Epithelial cell of umbilical artery (primary cell): ENCODE results near the gene LONP1. TPM values are rescaled to one million over a fixed set of nuclear protein-coding genes. Genes with fewer than 3 reads are reported as not detected.

Experiments used
- total RNA-seq: library from RNA; depleted of rRNA; stranded (reverse); fragments of >200 nt; gene quantifications from 2 replicates; pipeline ENCODE4 v1.2.3, GENCODE V29; 2014

LONP1 gene
- total RNA-seq, result 92.9 and 106 TPM in 2 replicates

GRCh38 chr19:5719961-5720790, at the start of gene LONP1, which contains the start of gene CATSPERD:
LONP1 (minus strand) TSS chr19:5720146; CDS start chr19:5720132, 14 bp downstream.
CATSPERD (plus strand) TSS chr19:5720637; CDS start chr19:5720738, 101 bp downstream.

GRCh38 chr19:5690125-5690954, 29.6 kb downstream of the LONP1 start, which contains the start of gene RPL36:
RPL36 (plus strand) TSS chr19:5690295; CDS start chr19:5690508, 213 bp downstream.

GRCh38 chr19:5680437-5681368, 39.2 kb downstream of the LONP1 start, which contains the start of the genes HSD11B1L and MICOS13:
HSD11B1L (plus strand) TSS chr19:5681027; CDS start chr19:5684833, 3,806 bp downstream.
MICOS13 (minus strand) TSS chr19:5680516; CDS start chr19:5680486, 30 bp downstream.

Other genes starting within 250 kb of the LONP1 start
- not detected in 2 replicates for gene TINCR, start 152.2 kb downstream of the LONP1 start, total RNA-seq
- 26.6 and 30.9 TPM in 2 replicates for gene SAFB2, start 97.4 kb downstream of the LONP1 start, total RNA-seq
- 47.1 and 52.9 TPM in 2 replicates for gene SAFB, start 97.1 kb downstream of the LONP1 start, total RNA-seq
- gene MICOS13, start 39.6 kb downstream of the LONP1 start, total RNA-seq, result 27.8 and 32.5 TPM in 2 replicates
- gene HSD11B1L, start 39.1 kb downstream of the LONP1 start, total RNA-seq, result 7.3 and 7.8 TPM in 2 replicates
- gene RPL36, start 29.9 kb downstream of the LONP1 start, total RNA-seq, result 513 and 637 TPM in 2 replicates
- not detected in 2 replicates for gene CATSPERD, start 491 bp upstream of the LONP1 start, total RNA-seq
- under 0.01 and 0.30 TPM in 2 replicates for gene PRR22, start 64.6 kb upstream of the LONP1 start, total RNA-seq
- gene DUS3L, start 71.0 kb upstream of the LONP1 start, total RNA-seq, result 29.2 and 35.0 TPM in 2 replicates
- gene NRTN, start 84.9 kb upstream of the LONP1 start, total RNA-seq, result not detected in 2 replicates
- gene FUT6, start 119.6 kb upstream of the LONP1 start, total RNA-seq, result not detected in 2 replicates
- not detected in 2 replicates for gene FUT3, start 131.3 kb upstream of the LONP1 start, total RNA-seq
- gene FUT5, start 150.4 kb upstream of the LONP1 start, total RNA-seq, result not detected in 2 replicates
- gene NDUFA11, start 183.6 kb upstream of the LONP1 start, total RNA-seq, result 211 and 432 TPM in 2 replicates
- gene VMAC, start 184.7 kb upstream of the LONP1 start, total RNA-seq, result 4.5 and 7.6 TPM in 2 replicates
- gene CAPS, start 194.1 kb upstream of the LONP1 start, total RNA-seq, result 0.97 and 2.0 TPM in 2 replicates